ENCODE measurements around the gene RFX4.

The RFX4 gene

GRCh38 chr12:106771425-106771824, 188.6 kb downstream of the RFX4 start:
- Histone ChIP-seq H3K4me3 (replicated peaks; ENCODE audit: insufficient read depth, low read length) (no peak overlapping the region), H3K27ac (replicated peaks) (no peak overlapping the region), H3K27me3 (ENCODE audit: insufficient read depth, poor library complexity, severe bottlenecking) (no peaks in the 10 kb centered on the region)
- TF ChIP-seq POLR2AphosphoS5 (IDR thresholded peaks at IDR 0.05; ENCODE audit: low read depth) (no peak), CTCF (IDR thresholded peaks at IDR 0.05; ENCODE audit: insufficient read depth, low read length) (no peak), GABPA (IDR thresholded peaks at IDR 0.05; ENCODE audit: low read depth) (no peak), SPI1 (IDR thresholded peaks at IDR 0.05; ENCODE audit: borderline replicate concordance, low read depth) (no peak)
- TF ChIP-seq, protein P1, sequence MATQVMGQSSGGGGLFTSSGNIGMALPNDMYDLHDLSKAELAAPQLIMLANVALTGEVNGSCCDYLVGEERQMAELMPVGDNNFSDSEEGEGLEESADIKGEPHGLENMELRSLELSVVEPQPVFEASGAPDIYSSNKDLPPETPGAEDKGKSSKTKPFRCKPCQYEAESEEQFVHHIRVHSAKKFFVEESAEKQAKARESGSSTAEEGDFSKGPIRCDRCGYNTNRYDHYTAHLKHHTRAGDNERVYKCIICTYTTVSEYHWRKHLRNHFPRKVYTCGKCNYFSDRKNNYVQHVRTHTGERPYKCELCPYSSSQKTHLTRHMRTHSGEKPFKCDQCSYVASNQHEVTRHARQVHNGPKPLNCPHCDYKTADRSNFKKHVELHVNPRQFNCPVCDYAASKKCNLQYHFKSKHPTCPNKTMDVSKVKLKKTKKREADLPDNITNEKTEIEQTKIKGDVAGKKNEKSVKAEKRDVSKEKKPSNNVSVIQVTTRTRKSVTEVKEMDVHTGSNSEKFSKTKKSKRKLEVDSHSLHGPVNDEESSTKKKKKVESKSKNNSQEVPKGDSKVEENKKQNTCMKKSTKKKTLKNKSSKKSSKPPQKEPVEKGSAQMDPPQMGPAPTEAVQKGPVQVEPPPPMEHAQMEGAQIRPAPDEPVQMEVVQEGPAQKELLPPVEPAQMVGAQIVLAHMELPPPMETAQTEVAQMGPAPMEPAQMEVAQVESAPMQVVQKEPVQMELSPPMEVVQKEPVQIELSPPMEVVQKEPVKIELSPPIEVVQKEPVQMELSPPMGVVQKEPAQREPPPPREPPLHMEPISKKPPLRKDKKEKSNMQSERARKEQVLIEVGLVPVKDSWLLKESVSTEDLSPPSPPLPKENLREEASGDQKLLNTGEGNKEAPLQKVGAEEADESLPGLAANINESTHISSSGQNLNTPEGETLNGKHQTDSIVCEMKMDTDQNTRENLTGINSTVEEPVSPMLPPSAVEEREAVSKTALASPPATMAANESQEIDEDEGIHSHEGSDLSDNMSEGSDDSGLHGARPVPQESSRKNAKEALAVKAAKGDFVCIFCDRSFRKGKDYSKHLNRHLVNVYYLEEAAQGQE (IDR thresholded peaks at IDR 0.05; ENCODE audit: insufficient replicate concordance, low read depth), result no peak
- no peak for DNase-seq (ENCODE audit: low read depth in 1 of 2, low spot score in 1 of 2)

- Histone ChIP-seq H3K27ac (replicated peaks) (peak overlapping the region; percentile 87), H3K27me3 (ENCODE audit: insufficient read depth, poor library complexity, severe bottlenecking) (no peaks in the 10 kb centered on the region), H3K4me3 (replicated peaks; ENCODE audit: insufficient read depth, low read length) (peak overlapping the region; percentile 96)
- DNase-seq (ENCODE audit: low read depth in 1 of 2, low spot score in 1 of 2), result no peak
- TF ChIP-seq POLR2AphosphoS5 (IDR thresholded peaks at IDR 0.05; ENCODE audit: low read depth), result no peak
- no peak for TF ChIP-seq CTCF (IDR thresholded peaks at IDR 0.05; ENCODE audit: insufficient read depth, low read length)
- no peak for TF ChIP-seq SPI1 (IDR thresholded peaks at IDR 0.05; ENCODE audit: borderline replicate concordance, low read depth)
- no peak for TF ChIP-seq GABPA (IDR thresholded peaks at IDR 0.05; ENCODE audit: low read depth)
Measured at GRCh38 chr12:106773286-106774004, 190.6 kb downstream of the RFX4 start.

GRCh38 chr12:106774005-106774807, 191.4 kb downstream of the RFX4 start, which contains the start of gene RIC8B:
Gene RIC8B, plus strand, starts transcription at chr12:106774682. Its CDS starts 64 bp downstream, at chr12:106774746.
- TF ChIP-seq CTCF (IDR thresholded peaks at IDR 0.05; ENCODE audit: insufficient read depth, low read length), result no peak
- peak; percentile 13; the same call in 1 of the 2 replicates for TF ChIP-seq SPI1 (IDR thresholded peaks at IDR 0.05; ENCODE audit: borderline replicate concordance, low read depth)
- TF ChIP-seq POLR2AphosphoS5 (IDR thresholded peaks at IDR 0.05; ENCODE audit: low read depth), result peak; percentile 89
- TF ChIP-seq GABPA (IDR thresholded peaks at IDR 0.05; ENCODE audit: low read depth), result peak; percentile 63
- TF ChIP-seq, protein P1 (IDR thresholded peaks at IDR 0.05; ENCODE audit: insufficient replicate concordance, low read depth), result no peak
- Histone ChIP-seq H3K27me3 (ENCODE audit: insufficient read depth, poor library complexity, severe bottlenecking) (no peaks in the 10 kb centered on the region), H3K4me3 (replicated peaks; ENCODE audit: insufficient read depth, low read length) (peak within 1 kb of the TSS; percentile 96), H3K27ac (replicated peaks) (peak within 1 kb of the TSS; percentile 87)
- DNase-seq (ENCODE audit: low read depth in 1 of 2, low spot score in 1 of 2), result peak; percentile 92 to 97

All from HL-60 (cell line).